ENCODE measurements around the gene FBXL17. TPM values are rescaled to one million over a fixed set of nuclear protein-coding genes. Genes with fewer than 3 reads are reported as not detected.

The FBXL17 gene
- total and polyA plus RNA-seq, 2 of the 13 experiments (the other 11 are each of a cell fraction or from before 2014, with no cell fraction given), result 3.0 to 7.9 TPM

GRCh38 chr5:107979900-107980299 lies 402.0 kb downstream of the FBXL17 start:
- FAIRE-seq, result no peak
- no peak overlapping the region for H2AFZ ChIP-seq (ENCODE audit: low read length)
- no peaks in the 10 kb centered on the region for H3K27me3 ChIP-seq (ENCODE audit: control insufficient read depth in 1 of 2, insufficient read depth in 2 of 2, low read length in 2 of 2)
- H3K36me3 ChIP-seq (replicated peaks in 1 of 2; ENCODE audit: control insufficient read depth in 1 of 2, insufficient read depth in 2 of 2, low read length in 2 of 2), result no peaks in the 10 kb centered on the region
- ChIA-PET POLR2A (no interaction called here), CTCF (ENCODE audit: low intra/inter-chr PET ratio, low total read pairs) (no interaction called here)
- ATAC-seq, result no peak
- no TSS peak for BruUV-seq (replicated peaks)
- no peaks in the 10 kb centered on the region for H3K79me2 ChIP-seq (ENCODE audit: insufficient read depth, low read length)
- no peak for DNase-seq (ENCODE audit: low spot score)
- no peak overlapping the region for H3K9ac ChIP-seq (ENCODE audit: insufficient read depth, low read depth, low read length)
- H4K20me1 ChIP-seq (ENCODE audit: insufficient read depth, low read length), result no peaks in the 10 kb centered on the region
- in situ Hi-C loops (cut with HindIII; ENCODE audit: extremely low pct_ligation_motif_present, low pct_unique_long_range_greater_than_20kb), result no loop called here
- 92% methylated on average over 2 of the region's 2 CpGs for WGBS (ENCODE audit: low lambda C conversion rate)
- no peaks in the 10 kb centered on the region for H3K9me3 ChIP-seq (ENCODE audit: low read length)
- H3K4me2 ChIP-seq (ENCODE audit: low read depth, low read length), result no peak overlapping the region
- H3K4me3 ChIP-seq (replicated peaks in 1 of 3; ENCODE audit: insufficient read depth in 1 of 3, low read depth in 2 of 3, low read length in 3 of 3), result no peak overlapping the region
- intact Hi-C loops (cut with micrococcal nuclease; ENCODE audit: unreplicated experiment), result no loop called here
- no peaks in the 10 kb centered on the region for H3K4me1 ChIP-seq (ENCODE audit: insufficient read depth, low read length)
- H3K27ac ChIP-seq (ENCODE audit: extremely low read length, insufficient read depth, low read length), result no peak overlapping the region
- TF ChIP-seq SKI (IDR thresholded peaks at IDR 0.05; ENCODE audit: partially characterized antibody) (no peak), SETDB1 (CRISPR knock-in tag; IDR thresholded peaks at IDR 0.05; ENCODE audit: borderline replicate concordance) (no peak), ZNF549 (CRISPR knock-in tag; IDR thresholded peaks at IDR 0.05) (no peak), NFE2 (CRISPR knock-in tag; IDR thresholded peaks at IDR 0.05) (no peak), IRF9 (CRISPR knock-in tag; IDR thresholded peaks at IDR 0.05; ENCODE audit: borderline replicate concordance) (no peak), ZBTB46 (CRISPR knock-in tag; IDR thresholded peaks at IDR 0.05; ENCODE audit: borderline replicate concordance) (no peak), ZNF326 (CRISPR knock-in tag; IDR thresholded peaks at IDR 0.05; ENCODE audit: borderline replicate concordance) (no peak), ZHX2 (IDR thresholded peaks at IDR 0.05; ENCODE audit: low read depth) (no peak), ZHX2 (CRISPR knock-in tag; IDR thresholded peaks at IDR 0.05; ENCODE audit: borderline replicate concordance) (no peak), CEBPZ (IDR thresholded peaks at IDR 0.05; ENCODE audit: low read length) (no peak), ZNF670 (CRISPR knock-in tag; IDR thresholded peaks at IDR 0.05; ENCODE audit: borderline replicate concordance) (no peak)
